Activated naive CD4-positive, alpha-beta T cell treated with anti-CD3 and anti-CD28 coated beads for 36 hours (primary cell): ENCODE measurements around the gene ELMO2. TPM values are rescaled to one million over a fixed set of nuclear protein-coding genes. Genes with fewer than 3 reads are reported as not detected.
A peak's percentile ranks its signal among the peaks of the same experiment; 100 is the strongest.

ENCODE experiments used
- CTCF ChIA-PET: fragments of 350-600 bp; sonication (Branson Sonifier 250); formaldehyde crosslinking; loops from one replicate; lab custom pipeline; 2021; ENCODE audit warnings: antibody characterized with exemption; lab: Charles Lee
- DNase-seq: peaks from one replicate; pipeline ENCODE4 v3.0.0-alpha.2; 2020
- H3K27ac Mint-ChIP-seq: one replicate; pipeline ENCODE4 v1.8.0; 2021; ENCODE audit warnings: mild to moderate bottlenecking, mixed read lengths
- H3K27me3 Mint-ChIP-seq: one replicate; pipeline ENCODE4 v1.8.0; 2021; ENCODE audit warnings: low read depth, mixed read lengths
- H3K36me3 Mint-ChIP-seq: one replicate; pipeline ENCODE4 v1.8.0; 2021; ENCODE audit warnings: low read depth, mixed read lengths
- H3K4me1 Mint-ChIP-seq: one replicate; pipeline ENCODE4 v1.8.0; 2021; ENCODE audit warnings: low read depth, mixed read lengths
- H3K4me3 Mint-ChIP-seq: one replicate; pipeline ENCODE4 v1.8.0; 2021; ENCODE audit warnings: mild to moderate bottlenecking, moderate library complexity, mixed read lengths
- H3K9me3 Mint-ChIP-seq: one replicate; pipeline ENCODE4 v1.8.0; 2021; ENCODE audit warnings: mixed read lengths
- intact Hi-C: fragments of 100-400 bp; cut with micrococcal nuclease; formaldehyde crosslinking; loops from one replicate; pipeline ENCODE4 v1.15.1; 2023
- total RNA-seq, 2 experiments: library from RNA; stranded (reverse); gene quantifications; one replicate each; pipeline ENCODE4 v1.2.3, GENCODE V29; 2021

ELMO2 gene
- total RNA-seq, 2 experiments from 2014 or later: 76.8 to 81.0 TPM

GRCh38 chr20:46420878-46421277, 14.5 kb upstream of the ELMO2 start:
- Mint-ChIP-seq H3K4me1 (no peaks in the 10 kb centered on the region), H3K27me3 (peaks cover 8% of the 10 kb centered on the region), H3K27ac (no peak overlapping the region), H3K4me3 (no peak overlapping the region), H3K36me3 (no peaks in the 10 kb centered on the region), H3K9me3 (peaks cover 2% of the 10 kb centered on the region)
- CTCF ChIA-PET: interaction anchor here (0.7 to 1.2 kb wide), 2 partner anchors 180 to 439 kb away, joined by 3 to 5 read pairs; no protein-coding TSS in a partner anchor
- intact Hi-C loops: no loop called here
- DNase-seq: no peak

GRCh38 chr20:46419882-46420281, 13.5 kb upstream of the ELMO2 start:
- H3K27ac Mint-ChIP-seq: no peak overlapping the region
- intact Hi-C loops: no loop called here
- no peak for DNase-seq
- H3K27me3 Mint-ChIP-seq: peaks cover 10% of the 10 kb centered on the region
- H3K4me3 Mint-ChIP-seq: no peak overlapping the region
- H3K4me1 Mint-ChIP-seq: no peaks in the 10 kb centered on the region
- H3K36me3 Mint-ChIP-seq: no peaks in the 10 kb centered on the region
- peaks cover 2% of the 10 kb centered on the region for H3K9me3 Mint-ChIP-seq
- CTCF ChIA-PET: interaction anchor here (1.2 kb wide), 1 partner anchor 438 kb away, joined by 3 read pairs; no protein-coding TSS in a partner anchor

GRCh38 chr20:46416839-46417238, 10.4 kb upstream of the ELMO2 start:
- intact Hi-C loops: no loop called here
- peaks cover 2% of the 10 kb centered on the region for H3K9me3 Mint-ChIP-seq
- H3K27ac Mint-ChIP-seq: no peak overlapping the region
- H3K4me3 Mint-ChIP-seq: no peak overlapping the region
- no peaks in the 10 kb centered on the region for H3K4me1 Mint-ChIP-seq
- no peak for DNase-seq
- no peaks in the 10 kb centered on the region for H3K36me3 Mint-ChIP-seq
- H3K27me3 Mint-ChIP-seq: peaks cover 13% of the 10 kb centered on the region
- CTCF ChIA-PET: no interaction called here

- Mint-ChIP-seq H3K27me3 (peaks cover 13% of the 10 kb centered on the region), H3K4me1 (no peaks in the 10 kb centered on the region), H3K9me3 (peaks cover 2% of the 10 kb centered on the region), H3K27ac (no peak overlapping the region), H3K4me3 (no peak overlapping the region), H3K36me3 (no peaks in the 10 kb centered on the region)
- CTCF ChIA-PET: no interaction called here
- intact Hi-C loops: no loop called here
- DNase-seq: no peak
Observed at GRCh38 chr20:46416421-46416820, 10.0 kb upstream of the ELMO2 start.

- Mint-ChIP-seq H3K4me1 (peaks cover 2% of the 10 kb centered on the region), H3K27me3 (peaks cover 10% of the 10 kb centered on the region), H3K9me3 (peaks cover 2% of the 10 kb centered on the region), H3K36me3 (no peaks in the 10 kb centered on the region), H3K27ac (no peak overlapping the region), H3K4me3 (no peak overlapping the region)
- CTCF ChIA-PET: no interaction called here
- intact Hi-C loops: no loop called here
- DNase-seq: no peak
Observed at GRCh38 chr20:46415773-46416172, 9.4 kb upstream of the ELMO2 start.

- no peak for DNase-seq
- CTCF ChIA-PET: interaction anchor here (1.6 kb wide), 1 partner anchor 109 kb away, joined by 4 read pairs; no protein-coding TSS in a partner anchor
- peaks cover 2% of the 10 kb centered on the region for H3K9me3 Mint-ChIP-seq
- H3K4me1 Mint-ChIP-seq: peaks cover 4% of the 10 kb centered on the region
- H3K36me3 Mint-ChIP-seq: no peaks in the 10 kb centered on the region
- intact Hi-C loops: no loop called here
- peaks cover 8% of the 10 kb centered on the region for H3K27me3 Mint-ChIP-seq
- H3K27ac Mint-ChIP-seq: no peak overlapping the region
- no peak overlapping the region for H3K4me3 Mint-ChIP-seq
Observed at GRCh38 chr20:46414608-46415007, 8.2 kb upstream of the ELMO2 start.

- CTCF ChIA-PET: interaction anchor here (0.9 to 1.6 kb wide), 6 partner anchors 12 to 107 kb away, joined by 3 to 7 read pairs (median 4); no protein-coding TSS in a partner anchor
- H3K27ac Mint-ChIP-seq: no peak overlapping the region
- intact Hi-C loops: loop anchor here (1.0 kb wide), 1 partner anchor 279 kb away; no protein-coding TSS in a partner anchor
- no peaks in the 10 kb centered on the region for H3K36me3 Mint-ChIP-seq
- H3K4me3 Mint-ChIP-seq: no peak overlapping the region
- peaks cover 5% of the 10 kb centered on the region for H3K27me3 Mint-ChIP-seq
- no peaks in the 10 kb centered on the region for H3K9me3 Mint-ChIP-seq
- no peak for DNase-seq
- peaks cover 19% of the 10 kb centered on the region for H3K4me1 Mint-ChIP-seq
Observed at GRCh38 chr20:46411637-46412036, 5.2 kb upstream of the ELMO2 start.

GRCh38 chr20:46408281-46408731, 1.9 kb upstream of the ELMO2 start:
- Mint-ChIP-seq H3K9me3 (no peaks in the 10 kb centered on the region), H3K27me3 (no peaks in the 10 kb centered on the region), H3K4me1 (peaks cover 36% of the 10 kb centered on the region), H3K27ac (no peak overlapping the region), H3K4me3 (peak overlapping the region; percentile 12), H3K36me3 (no peaks in the 10 kb centered on the region)
- DNase-seq: no peak
- CTCF ChIA-PET: interaction anchor here (2.3 kb wide), 1 partner anchor 43 kb away, joined by 16 read pairs; no protein-coding TSS in a partner anchor
- intact Hi-C loops: no loop called here

GRCh38 chr20:46407671-46407996, 1.2 kb upstream of the ELMO2 start:
- CTCF ChIA-PET: interaction anchor here (0.9 to 2.3 kb wide), 4 partner anchors 21 to 282 kb away, joined by 3 to 16 read pairs (median 4); partner anchors contain the start of gene TP53RK
- Mint-ChIP-seq H3K4me3 (peak overlapping the region; percentile 88), H3K36me3 (no peaks in the 10 kb centered on the region), H3K9me3 (no peaks in the 10 kb centered on the region), H3K27ac (no peak overlapping the region), H3K27me3 (no peaks in the 10 kb centered on the region), H3K4me1 (peaks cover 43% of the 10 kb centered on the region)
- no peak for DNase-seq
- intact Hi-C loops: no loop called here

GRCh38 chr20:46406986-46407670, 713 bp upstream of the ELMO2 start:
- Mint-ChIP-seq H3K4me3 (peak overlapping the region; percentile 88), H3K4me1 (peaks cover 48% of the 10 kb centered on the region), H3K27me3 (no peaks in the 10 kb centered on the region), H3K36me3 (no peaks in the 10 kb centered on the region), H3K27ac (peak overlapping the region; percentile 88), H3K9me3 (no peaks in the 10 kb centered on the region)
- CTCF ChIA-PET: interaction anchor here (0.6 to 2.3 kb wide), 8 partner anchors 21 to 474 kb away, joined by 3 to 16 read pairs (median 3); partner anchors contain the start of gene TP53RK
- DNase-seq: peak; percentile 91
- intact Hi-C loops: loop anchor here (1.0 kb wide), 5 partner anchors 43 to 473 kb away; partner anchors contain the start of genes NCOA5, PCIF1 and TP53RK

GRCh38 chr20:46402331-46402811, 4.0 kb downstream of the ELMO2 start:
- intact Hi-C loops: loop anchor here (5.0 kb wide), 1 partner anchor 650 kb away; no protein-coding TSS in a partner anchor
- H3K27ac Mint-ChIP-seq: peak overlapping the region; percentile 91
- H3K36me3 Mint-ChIP-seq: peaks cover 8% of the 10 kb centered on the region
- H3K27me3 Mint-ChIP-seq: no peaks in the 10 kb centered on the region
- CTCF ChIA-PET: interaction anchor here (0.7 to 1.2 kb wide), 5 partner anchors 8 to 433 kb away, joined by 3 read pairs; no protein-coding TSS in a partner anchor
- peaks cover 64% of the 10 kb centered on the region for H3K4me1 Mint-ChIP-seq
- no peak for DNase-seq
- peak overlapping the region; percentile 56 for H3K4me3 Mint-ChIP-seq
- no peaks in the 10 kb centered on the region for H3K9me3 Mint-ChIP-seq

GRCh38 chr20:46401478-46401860, 4.9 kb downstream of the ELMO2 start:
- Mint-ChIP-seq H3K27me3 (no peaks in the 10 kb centered on the region), H3K36me3 (peaks cover 11% of the 10 kb centered on the region), H3K9me3 (no peaks in the 10 kb centered on the region), H3K27ac (peak overlapping the region; percentile 91), H3K4me3 (peak overlapping the region; percentile 56), H3K4me1 (peaks cover 60% of the 10 kb centered on the region)
- intact Hi-C loops: loop anchor here (1.0 to 5.0 kb wide), 5 partner anchors 37 to 649 kb away; partner anchors contain the start of genes TP53RK and ZNF334
- CTCF ChIA-PET: interaction anchor here (1.8 kb wide), 1 partner anchor 94 kb away, joined by 5 read pairs; no protein-coding TSS in a partner anchor
- DNase-seq: no peak
